SH-SY5Y (cell line): ENCODE data around the gene CAMK2D.

Source experiments
- GATA2 ChIP-seq: IDR thresholded peaks from 2 replicates; pipeline ENCODE4 v1.6.1; 2011; ENCODE audit warnings: mild to moderate bottlenecking, low read depth, low read length
- GATA3 ChIP-seq: IDR thresholded peaks from 2 replicates; pipeline ENCODE4 v1.6.1; 2011; ENCODE audit warnings: low read depth, mild to moderate bottlenecking, low read length, moderate library complexity

The CAMK2D gene

DNA sequence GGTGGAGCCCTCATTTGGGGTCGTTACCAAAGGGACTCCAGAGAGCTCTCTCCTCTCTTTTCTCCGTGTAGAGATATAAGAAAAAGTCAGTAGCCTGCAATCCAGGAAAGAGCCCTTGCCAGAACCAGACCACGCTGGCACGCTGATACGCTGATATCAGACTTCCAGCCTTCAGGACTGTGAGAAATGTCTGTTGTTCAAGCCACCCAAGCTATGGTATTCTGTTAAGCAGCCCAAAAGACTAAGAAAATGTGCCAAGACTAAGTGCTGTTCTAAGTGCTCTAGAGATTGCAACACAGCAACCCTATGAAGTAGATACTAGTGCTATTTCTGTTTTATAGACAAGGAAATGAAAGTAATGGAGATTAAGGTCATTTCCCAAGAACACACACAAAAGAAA lies 205.7 kb downstream of the CAMK2D start:
- no peak for TF ChIP-seq GATA2
- TF ChIP-seq GATA3 = no peak

DNA sequence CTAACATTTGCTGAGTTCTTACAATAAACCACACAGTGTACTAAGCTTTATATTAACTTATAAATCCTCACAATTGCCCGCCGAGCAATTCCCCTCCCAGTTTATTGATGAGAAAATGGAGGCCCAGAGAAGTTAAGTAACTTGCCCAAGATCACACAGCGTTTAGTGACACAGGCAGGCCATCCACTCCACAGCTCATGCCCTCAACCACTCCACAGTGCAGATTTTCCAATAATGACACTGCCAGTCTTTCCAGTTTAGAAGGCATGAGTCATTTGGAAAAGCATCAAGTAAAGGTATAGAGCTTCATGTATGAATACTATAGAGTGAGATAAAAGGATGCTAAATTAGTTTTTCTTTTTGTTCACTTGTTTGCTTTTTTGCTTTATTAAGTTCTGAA lies 208.5 kb downstream of the CAMK2D start:
- TF ChIP-seq GATA3 (no peak), GATA2 (no peak)

DNA sequence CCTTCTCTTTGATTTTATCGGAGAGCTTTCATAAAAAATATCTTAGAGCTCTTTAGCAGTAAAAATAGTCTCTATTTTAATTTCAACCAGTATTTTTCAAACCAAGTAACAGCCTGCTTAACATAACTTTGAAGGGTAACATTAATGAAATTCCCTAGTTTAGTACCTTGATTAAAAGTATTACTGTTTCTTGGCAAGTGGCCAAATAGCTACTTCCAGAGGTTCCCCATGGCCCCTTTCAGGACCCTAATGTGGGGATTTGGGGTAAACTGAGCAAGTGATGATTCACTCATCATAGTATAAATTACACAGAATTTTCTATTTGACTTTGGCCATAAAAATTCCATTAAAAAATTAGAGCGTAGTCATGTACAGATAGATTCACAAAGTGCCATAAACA lies 211.0 kb downstream of the CAMK2D start:
- TF ChIP-seq GATA3 = no peak
- no peak for TF ChIP-seq GATA2

DNA sequence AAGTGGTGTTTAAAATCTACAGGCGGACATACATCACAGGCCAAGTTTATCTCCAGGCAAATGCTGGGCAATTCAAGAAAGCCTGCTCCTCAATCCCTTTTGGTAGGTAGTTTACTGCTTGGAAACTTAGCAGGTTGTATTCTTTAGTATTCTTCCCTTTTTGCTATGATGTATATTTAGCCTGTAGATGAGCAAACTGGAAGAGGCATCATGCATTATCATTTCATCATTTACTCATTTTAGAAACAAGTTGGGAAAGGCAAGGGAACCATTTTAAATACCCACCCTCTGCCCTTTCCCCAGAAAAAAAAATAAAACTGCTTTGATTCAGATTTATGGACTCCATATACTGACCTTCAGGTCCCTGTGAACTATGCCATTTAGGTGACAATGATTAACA lies 213.2 kb downstream of the CAMK2D start:
- TF ChIP-seq GATA2 (no peak), GATA3 (no peak)

DNA sequence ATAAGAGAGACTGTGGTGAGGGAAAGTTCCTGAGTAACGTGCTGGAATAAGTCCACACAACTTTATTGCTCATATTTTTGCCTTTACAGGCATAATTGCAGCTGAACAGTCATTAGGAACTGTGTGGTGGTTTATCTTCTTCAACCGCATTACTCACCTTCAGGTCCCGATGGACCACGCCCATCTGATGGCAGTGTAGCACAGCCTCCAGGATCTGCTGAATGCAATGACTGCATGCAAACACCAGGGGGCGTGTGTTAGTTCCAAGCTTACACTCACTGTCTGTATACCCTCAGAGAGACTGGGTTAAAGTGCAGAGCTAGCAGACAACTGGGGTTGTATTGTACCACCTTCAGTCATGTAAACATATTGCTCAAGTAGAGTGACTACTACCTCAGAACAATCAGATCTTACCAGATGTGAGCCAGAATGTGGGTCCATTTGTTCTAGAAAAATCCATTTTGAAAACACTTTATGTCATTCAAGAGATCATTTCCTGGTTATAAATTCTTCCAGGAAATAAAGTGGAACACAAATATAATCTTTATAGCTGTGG lies 214.0 kb downstream of the CAMK2D start:
- TF ChIP-seq GATA3 = no peak
- TF ChIP-seq GATA2 = no peak

DNA sequence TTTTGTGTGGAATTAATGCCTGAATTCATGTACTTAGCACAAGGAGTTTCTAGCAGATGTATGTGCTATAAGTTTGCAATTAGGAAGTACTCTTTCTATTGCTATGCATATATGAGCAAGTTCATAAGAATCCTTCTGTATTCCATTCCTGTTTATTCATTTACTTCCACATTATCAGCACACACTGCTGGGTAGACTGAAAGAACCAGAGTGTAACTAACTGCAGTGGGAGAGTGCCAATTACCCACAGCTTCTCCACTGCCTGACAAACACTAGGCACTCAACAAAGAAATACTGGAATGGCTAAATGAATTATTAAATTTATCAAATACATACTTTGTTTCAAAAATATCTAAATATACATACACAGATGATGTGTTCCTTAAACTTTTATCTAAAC lies 219.6 kb downstream of the CAMK2D start:
- TF ChIP-seq GATA2 (no peak), GATA3 (no peak)

DNA sequence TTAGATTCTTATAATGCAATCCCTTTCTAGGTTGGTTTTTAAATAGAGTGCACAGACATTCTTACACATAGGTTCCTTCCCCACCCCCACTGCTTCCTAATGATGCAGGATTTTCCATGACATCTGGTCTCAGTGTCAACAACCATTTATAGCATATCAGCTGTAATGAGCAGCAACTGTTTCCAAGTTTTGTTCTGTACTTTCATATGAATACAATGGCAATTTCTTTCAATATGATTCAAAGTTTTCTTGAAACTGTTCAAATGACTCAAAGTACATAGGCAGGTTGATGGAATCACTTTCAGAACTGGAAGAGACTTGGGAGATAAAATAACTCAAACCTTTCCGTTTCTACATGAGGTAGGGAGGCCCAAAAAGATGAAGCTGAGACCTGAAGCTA lies 220.7 kb downstream of the CAMK2D start:
- TF ChIP-seq GATA2 = no peak
- no peak for TF ChIP-seq GATA3

DNA sequence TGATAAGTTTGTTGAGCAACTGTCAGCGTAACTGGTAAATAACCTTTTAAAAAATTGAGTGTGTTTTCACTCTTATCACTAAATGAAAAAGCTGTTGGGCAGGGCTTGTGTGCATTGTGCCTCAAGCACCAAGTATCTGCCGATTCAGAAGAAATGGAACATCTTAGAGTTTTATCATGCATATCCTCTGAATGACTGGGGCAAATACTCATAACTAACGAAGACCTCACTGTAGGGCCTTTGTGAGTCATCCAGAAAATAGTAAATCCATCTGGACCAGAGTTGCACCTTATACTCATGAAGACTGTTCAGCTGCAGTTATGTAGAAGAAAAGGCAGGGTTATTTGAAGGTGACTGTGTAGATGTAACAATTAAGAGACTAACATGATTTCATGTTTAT lies 222.1 kb downstream of the CAMK2D start:
- no peak for TF ChIP-seq GATA3
- TF ChIP-seq GATA2 = no peak

DNA sequence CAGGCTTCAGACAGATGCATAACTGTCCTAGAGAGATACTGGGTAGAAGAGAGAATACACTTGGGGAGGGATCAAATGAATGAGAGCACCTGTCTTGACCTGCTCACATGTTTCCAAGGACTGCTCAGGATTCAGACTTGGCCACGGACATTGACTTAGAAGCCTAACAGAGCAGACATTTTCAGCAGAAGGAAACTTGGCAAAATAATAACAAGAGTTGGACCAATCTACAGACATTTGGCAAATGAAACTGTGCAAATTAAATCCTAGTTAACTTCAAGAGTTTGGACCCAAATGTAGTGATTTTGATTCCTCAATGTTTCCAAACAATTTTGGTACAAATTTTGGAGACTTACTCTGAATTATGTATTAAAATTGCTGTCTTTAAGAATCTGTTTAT lies 223.9 kb downstream of the CAMK2D start:
- TF ChIP-seq GATA3 (no peak), GATA2 (no peak)

DNA sequence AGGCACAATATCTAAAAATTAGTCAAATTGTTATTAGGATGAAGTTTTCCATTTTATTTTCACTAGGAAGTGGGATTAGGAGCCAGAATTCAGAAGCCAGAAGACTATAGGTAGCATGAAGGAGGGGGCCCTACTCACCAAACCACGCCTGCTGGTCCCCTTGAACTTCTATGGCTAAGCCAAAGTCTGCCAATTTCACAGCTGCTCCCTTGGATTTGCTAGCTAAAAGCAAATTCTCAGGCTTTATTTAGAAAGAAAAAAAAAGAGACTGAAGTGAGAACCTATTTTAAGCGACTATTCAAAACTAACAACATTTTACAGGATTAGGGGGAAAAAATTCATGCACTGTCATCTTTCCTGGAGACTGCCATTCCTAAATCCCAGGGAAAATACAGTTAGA lies 224.3 kb downstream of the CAMK2D start:
- TF ChIP-seq GATA3 (no peak), GATA2 (no peak)

DNA sequence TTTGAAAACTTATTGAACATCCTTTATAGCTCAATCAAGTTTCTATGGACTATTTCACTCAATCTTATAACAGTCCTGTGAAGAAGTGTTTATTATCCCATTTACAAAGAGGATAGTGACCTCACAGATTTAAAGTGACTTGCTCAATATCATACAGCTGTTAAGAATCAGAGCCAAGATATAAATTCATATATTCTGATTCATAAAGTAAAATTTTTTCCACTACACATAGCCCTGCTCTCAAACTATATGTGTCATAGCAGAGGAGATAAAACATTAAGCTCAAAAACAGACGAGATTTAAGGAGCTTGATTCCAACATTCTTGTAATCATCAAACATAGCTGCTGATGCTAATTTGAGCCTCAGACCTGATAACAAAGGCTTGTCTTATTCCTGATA lies 226.8 kb downstream of the CAMK2D start:
- TF ChIP-seq GATA2 = no peak
- no peak for TF ChIP-seq GATA3

DNA sequence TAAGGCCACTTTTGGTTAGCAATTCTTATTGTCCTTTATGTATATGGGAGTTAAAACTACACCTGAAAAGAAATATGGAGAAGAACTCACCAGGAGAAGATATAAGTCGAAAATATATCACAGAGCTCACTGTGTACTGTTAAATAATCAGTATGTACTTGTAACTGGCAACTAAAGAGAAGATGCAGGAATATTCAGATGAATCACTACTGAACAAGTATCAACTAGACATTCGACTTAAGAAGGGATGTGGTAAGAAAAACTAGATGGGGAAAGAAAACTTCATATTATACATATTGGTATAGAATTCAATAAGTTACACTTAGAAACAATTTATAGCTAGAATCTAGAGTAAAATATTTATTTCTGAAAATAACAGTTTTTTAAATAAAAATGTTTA lies 230.0 kb downstream of the CAMK2D start:
- TF ChIP-seq GATA3 (no peak), GATA2 (no peak)

DNA sequence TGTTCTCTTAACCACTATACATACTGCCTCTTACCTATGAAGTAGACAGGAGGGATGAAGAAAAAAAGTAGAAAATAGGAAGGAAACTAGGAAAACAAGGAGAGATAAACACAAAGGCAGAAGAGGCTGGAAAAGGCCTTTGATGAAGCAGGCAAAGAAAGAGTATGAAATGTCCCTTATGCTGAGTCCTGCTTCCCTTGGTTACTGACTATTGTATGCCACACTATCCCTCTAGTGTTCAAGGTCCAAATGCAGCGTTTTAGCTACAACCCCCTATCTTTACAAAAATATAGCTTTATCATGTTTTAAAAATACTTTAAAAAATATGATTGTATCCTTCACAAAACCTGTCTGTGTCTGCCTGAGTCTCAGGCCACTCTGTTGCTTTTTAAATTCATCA lies 233.1 kb downstream of the CAMK2D start:
- no peak for TF ChIP-seq GATA2
- TF ChIP-seq GATA3 = no peak

DNA sequence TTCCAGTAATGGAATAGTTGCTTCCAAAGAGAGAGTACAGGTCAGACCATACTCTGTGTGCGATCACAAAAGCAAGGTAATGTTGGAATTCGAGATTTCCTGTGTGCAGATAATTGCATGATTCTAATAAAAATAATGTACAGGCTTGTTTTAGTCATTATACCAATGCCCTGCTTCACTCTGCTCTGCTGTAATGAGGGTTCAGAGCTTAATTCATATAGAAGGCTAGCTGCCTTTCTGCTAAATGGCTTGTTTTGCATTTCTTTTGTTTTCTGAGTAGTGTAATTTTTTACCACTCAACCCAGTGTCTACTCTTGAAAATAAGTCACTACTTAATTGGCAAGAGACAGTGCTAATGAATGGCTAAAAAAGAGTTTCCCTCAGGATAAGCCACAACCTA lies 236.0 kb downstream of the CAMK2D start:
- TF ChIP-seq GATA3 (no peak), GATA2 (no peak)

DNA sequence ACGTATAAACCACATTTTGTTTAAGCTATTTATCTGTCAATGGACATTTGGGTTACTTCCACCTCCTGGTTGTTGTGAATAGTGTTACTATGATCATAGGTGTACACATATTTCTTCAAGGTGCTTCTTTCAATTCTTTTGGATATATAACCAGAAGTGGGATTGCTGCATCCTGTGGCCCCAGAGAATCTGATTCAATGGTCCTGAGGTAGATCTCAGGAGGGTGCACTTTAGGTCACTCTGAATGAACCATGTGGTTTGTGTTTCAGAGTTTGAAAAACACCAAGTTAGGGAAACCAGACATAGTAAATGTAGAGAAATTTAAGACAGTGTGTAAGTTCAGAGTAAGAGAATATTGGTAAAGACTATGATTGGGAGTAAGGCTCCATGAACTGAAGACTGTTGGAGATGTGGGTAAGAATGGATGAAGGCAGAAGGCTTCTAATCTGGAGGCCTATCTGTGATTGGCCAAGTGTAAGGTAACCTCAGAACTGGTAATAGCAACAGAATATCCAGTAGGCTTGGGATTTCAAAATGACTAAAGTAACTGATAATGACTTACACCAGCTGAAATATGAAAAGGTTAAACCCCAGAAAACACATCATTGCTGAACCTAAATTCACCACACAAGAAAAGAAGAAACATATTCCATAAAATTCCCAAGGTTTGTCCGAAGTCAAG lies 236.9 kb downstream of the CAMK2D start:
- TF ChIP-seq GATA2 (no peak), GATA3 (no peak)

DNA sequence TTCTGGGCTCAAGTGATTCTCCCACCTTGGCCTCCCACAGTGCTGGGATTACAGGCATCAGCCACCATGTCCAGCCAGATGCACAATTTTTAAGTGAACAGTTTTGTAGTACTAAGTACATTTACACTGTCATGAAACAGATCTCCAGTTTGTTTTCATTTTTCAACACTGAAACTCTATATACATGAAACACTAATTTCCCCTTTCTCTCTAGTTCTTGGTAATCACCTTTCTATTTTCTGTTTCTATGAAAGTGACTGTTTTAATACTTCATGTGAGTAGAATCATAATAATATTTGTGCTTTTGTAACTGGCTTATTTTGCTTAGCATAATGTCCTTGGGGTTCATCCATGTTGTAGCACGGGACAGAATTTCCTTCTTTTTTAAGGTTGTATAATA lies 237.4 kb downstream of the CAMK2D start:
- no peak for TF ChIP-seq GATA3
- no peak for TF ChIP-seq GATA2
